Stimulated activated naive B cell treated with anti-CD40 and anti-IgM and Interleukin-4, amounts not matched to agents 10 μg/mL and 1 μg/mL and 100 μg/mL, for 72 hours (primary cell): ENCODE measurements around the gene CORIN.

Experiments
- ATAC-seq, 2 donors: fragments of 150-1000 bp; cut with Tn5 transposase; replicated peaks; 2 replicates each; pipeline ENCODE4 v1.10.0; 2021; ENCODE audit warnings: moderate library complexity in 1 of 2
- DNase-seq: peaks from one replicate; pipeline ENCODE4 v3.0.0; 2021
- H3K27ac Mint-ChIP-seq: one replicate; pipeline ENCODE4 v1.8.0; 2022; ENCODE audit warnings: mild to moderate bottlenecking, mixed read lengths
- H3K27me3 Mint-ChIP-seq, 2 donors: one replicate each; pipeline ENCODE4 v1.8.0; 2022; ENCODE audit warnings: mixed read lengths in 2 of 2
- H3K36me3 Mint-ChIP-seq, 2 donors: one replicate each; pipeline ENCODE4 v1.8.0; 2022; ENCODE audit warnings: mixed read lengths in 2 of 2, mild to moderate bottlenecking in 1 of 2
- H3K4me1 Mint-ChIP-seq, 2 donors: one replicate each; pipeline ENCODE4 v1.8.0; 2022; ENCODE audit warnings: mixed read lengths in 2 of 2, mild to moderate bottlenecking in 1 of 2
- H3K4me3 Mint-ChIP-seq, 2 donors: one replicate each; pipeline ENCODE4 v1.8.0; 2022; ENCODE audit warnings: mild to moderate bottlenecking in 2 of 2, mixed read lengths in 2 of 2, moderate library complexity in 1 of 2
- H3K9me3 Mint-ChIP-seq, 2 donors: one replicate each; pipeline ENCODE4 v1.8.0; 2022; ENCODE audit warnings: mixed read lengths in 2 of 2, mild to moderate bottlenecking in 1 of 2

Gene CORIN

DNA sequence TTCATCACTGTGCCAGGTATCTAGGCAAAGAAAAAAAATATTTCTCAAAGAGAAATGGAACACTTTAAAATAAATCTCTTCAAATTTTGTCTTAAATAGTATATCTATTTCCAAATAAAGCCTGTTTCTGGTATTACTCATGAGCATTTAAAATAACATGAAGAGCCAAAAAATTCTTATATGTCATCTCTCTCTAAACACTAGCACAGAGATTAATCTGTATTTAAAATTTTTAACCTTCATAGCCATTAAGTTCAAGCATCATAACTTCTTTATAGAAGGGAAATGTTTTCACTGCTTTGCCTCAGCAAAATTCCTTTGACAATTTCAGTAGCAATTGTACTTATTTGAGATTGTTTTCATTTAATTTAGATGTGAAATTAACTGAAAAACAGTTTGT is 5.1 kb upstream of the CORIN start:
- H3K27ac Mint-ChIP-seq: no peak overlapping the region
- H3K9me3 Mint-ChIP-seq: no peaks in the 10 kb centered on the region
- ATAC-seq (no peak), DNase-seq (no peak)
- H3K27me3 Mint-ChIP-seq: peaks cover 0 to 1% of the 10 kb centered on the region in 2 donors
- H3K4me3 Mint-ChIP-seq: no peak overlapping the region
- H3K36me3 Mint-ChIP-seq: peaks cover 28 to 33% of the 10 kb centered on the region in 2 donors
- peaks cover 3% of the 10 kb centered on the region in 2 donors for H3K4me1 Mint-ChIP-seq

DNA sequence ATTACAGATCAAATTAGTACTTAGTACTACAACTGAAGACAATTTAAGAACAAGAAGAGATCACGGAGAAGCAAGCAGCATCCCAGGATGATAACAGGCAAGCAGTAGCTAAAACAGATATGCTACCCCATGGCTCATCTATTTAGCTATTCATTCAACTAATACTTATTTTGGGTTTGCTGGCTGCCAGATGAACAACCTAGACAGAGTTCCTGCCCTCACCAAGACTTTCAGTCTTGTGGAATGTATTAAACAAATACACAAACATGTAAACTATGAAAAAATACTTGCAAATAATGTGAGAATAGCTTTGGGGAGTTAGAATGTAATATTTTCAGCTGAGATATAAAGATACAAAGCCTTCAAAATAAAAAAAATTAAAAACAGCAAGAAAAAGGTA is 2.4 kb upstream of the CORIN start:
- ATAC-seq: no peak
- Mint-ChIP-seq H3K4me1 (peaks cover 10 to 20% of the 10 kb centered on the region in 2 donors), H3K27ac (no peak overlapping the region), H3K4me3 (no peak overlapping the region), H3K27me3 (peaks cover 12 to 26% of the 10 kb centered on the region in 2 donors), H3K9me3 (no peaks in the 10 kb centered on the region), H3K36me3 (peaks cover 17% of the 10 kb centered on the region in 2 donors)
- no peak for DNase-seq

DNA sequence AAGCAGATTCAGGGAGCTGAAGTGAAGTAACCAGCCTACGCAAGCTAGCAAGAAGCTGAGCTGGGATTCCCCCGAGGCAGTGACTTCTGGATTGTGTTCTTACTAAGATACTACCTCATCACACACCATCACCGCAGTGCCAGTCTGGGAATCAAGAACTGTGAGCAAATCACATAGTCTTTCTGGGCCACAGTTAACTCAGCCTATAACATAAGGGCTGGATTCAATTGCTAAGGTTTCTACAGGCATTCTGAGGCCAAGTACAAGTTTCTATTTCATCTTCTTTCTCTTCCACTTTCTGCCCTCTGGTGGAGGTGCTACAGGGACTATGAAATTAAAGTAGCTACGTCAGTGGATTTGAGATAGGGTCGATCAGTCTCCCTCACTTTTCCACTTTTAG is 1.4 kb upstream of the CORIN start:
- peaks cover 10 to 20% of the 10 kb centered on the region in 2 donors for H3K4me1 Mint-ChIP-seq
- no peaks in the 10 kb centered on the region for H3K9me3 Mint-ChIP-seq
- H3K4me3 Mint-ChIP-seq: no peak overlapping the region
- H3K36me3 Mint-ChIP-seq: peaks cover 13 to 14% of the 10 kb centered on the region in 2 donors
- DNase-seq: peak; percentile 18
- H3K27ac Mint-ChIP-seq: no peak overlapping the region
- peaks cover 18 to 32% of the 10 kb centered on the region in 2 donors for H3K27me3 Mint-ChIP-seq
- peak; percentile 22 to 62 for ATAC-seq

DNA sequence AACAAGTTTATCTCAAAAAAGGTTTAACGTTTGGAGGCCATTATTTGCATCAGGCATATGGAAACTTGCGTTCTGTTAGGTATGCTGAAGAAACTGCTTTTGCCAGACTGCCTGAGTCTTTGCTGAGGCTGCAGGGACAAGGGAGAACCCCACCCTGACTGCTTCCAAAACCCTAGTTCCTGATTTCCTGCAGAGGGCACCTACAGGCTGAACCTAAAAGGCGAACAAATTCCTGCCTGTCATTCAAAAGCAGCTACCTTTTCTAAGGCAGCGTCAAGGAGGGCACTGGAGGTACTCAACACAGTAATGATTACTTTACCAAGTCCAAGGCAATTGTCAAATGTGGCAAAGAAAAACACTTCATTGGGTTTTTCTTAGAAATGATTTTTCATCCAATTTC is 578 bp upstream of the CORIN start:
- Mint-ChIP-seq H3K27ac (no peak overlapping the region), H3K27me3 (peaks cover 26 to 40% of the 10 kb centered on the region in 2 donors), H3K9me3 (no peaks in the 10 kb centered on the region), H3K4me1 (peaks cover 10 to 20% of the 10 kb centered on the region in 2 donors), H3K36me3 (peaks cover 5% of the 10 kb centered on the region in 2 donors), H3K4me3 (no peak overlapping the region)
- ATAC-seq: no peak
- DNase-seq: no peak

DNA sequence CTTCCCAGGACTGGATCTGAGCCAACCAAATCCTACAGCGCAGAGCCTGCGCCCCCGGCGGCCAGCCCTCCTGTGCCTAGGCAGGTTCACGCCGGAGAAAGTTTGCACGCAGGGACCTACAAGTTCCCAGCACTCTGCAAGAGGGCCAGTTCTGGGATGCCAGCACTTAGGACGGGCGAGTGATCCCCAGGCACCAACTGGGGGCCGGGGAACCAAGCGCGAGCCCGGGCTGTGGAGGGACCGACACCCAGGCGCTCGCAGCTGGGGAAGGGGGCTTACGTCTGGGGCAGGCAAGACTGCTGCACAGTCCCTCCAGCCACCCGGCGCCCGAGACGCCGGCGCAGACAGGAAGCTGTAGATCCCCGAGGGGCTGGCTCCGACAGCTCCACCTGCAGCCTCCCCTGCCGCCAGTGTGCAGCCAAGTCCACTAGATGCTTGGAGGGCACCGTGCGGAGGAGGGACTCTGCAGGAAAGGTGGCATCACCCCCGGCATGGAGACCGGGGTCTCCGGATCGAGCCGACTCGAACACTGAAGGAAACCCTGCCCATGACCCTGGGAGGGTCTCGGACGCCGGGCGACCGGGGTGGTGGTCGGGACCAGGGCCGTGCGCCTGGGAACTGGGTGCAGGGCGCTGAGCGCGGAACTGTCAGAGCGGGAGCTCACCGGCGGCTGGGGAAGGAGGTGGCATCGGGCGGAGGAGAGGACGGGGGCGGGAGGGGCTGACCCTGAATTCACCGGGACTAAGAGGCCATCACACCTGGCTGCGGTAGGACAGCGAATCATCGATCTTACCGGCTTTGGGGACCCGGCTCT is 566 bp downstream of the CORIN start:
- Mint-ChIP-seq H3K27ac (peak overlapping the region; percentile 63), H3K36me3 (peaks cover under 1 to 1% of the 10 kb centered on the region in 2 donors), H3K27me3 (peaks cover 37 to 51% of the 10 kb centered on the region in 2 donors), H3K9me3 (peaks cover 0 to 4% of the 10 kb centered on the region in 2 donors), H3K4me3 (peak overlapping the region; percentile 87 to 92), H3K4me1 (peaks cover 10 to 20% of the 10 kb centered on the region in 2 donors)
- DNase-seq (peak; percentile 47), ATAC-seq (peak; percentile 78 to 81)

DNA sequence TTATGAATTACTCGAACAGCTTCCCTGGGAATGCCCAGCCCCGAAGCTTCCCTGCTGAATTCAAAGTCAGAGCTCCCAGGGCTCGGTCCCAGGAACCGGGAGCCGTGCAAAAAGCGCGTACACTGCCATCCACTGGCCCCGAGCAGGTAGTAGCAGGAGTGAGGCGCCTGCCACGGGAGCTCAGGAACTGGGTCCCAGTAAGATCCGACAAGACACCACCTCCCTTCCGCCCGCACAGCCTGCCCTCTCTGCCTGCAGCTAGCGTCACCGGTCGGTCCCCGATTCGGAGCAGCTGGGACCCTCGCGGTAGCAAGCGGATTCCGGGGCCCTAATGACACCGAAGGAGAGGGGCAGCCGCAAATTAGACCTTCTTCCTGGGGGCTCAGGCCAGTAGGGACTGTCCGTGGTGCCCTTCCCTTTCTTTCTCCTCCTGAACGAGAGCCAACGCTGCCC is 1.2 kb downstream of the CORIN start:
- Mint-ChIP-seq H3K27me3 (peaks cover 41 to 58% of the 10 kb centered on the region in 2 donors), H3K27ac (peak overlapping the region; percentile 63), H3K36me3 (no peaks in the 10 kb centered on the region), H3K4me1 (peaks cover 10 to 20% of the 10 kb centered on the region in 2 donors), H3K9me3 (peaks cover 0 to 4% of the 10 kb centered on the region in 2 donors), H3K4me3 (peak overlapping the region; percentile 87 to 92)
- peak; percentile 76 for ATAC-seq
- peak; percentile 28 for DNase-seq

DNA sequence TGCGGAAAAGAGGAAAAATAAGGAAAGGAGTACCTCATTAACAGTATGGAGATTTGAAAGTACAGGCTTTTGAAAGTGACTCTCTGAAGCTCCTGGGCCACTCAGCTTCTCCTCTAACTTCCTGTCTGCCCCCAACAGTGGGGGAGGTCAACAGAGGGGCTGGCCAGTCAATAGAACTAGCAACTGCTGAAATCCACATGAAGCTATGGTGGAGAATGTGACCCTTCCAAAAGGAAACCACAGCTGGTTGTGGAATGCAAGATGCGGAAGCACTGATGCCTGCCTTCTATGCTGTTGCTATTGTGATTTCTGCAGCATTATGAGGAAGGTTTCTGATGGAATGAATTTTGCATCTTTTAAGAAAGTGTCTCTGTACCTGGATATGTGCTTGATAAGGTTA is 2.4 kb downstream of the CORIN start:
- peaks cover 0 to 4% of the 10 kb centered on the region in 2 donors for H3K9me3 Mint-ChIP-seq
- DNase-seq (no peak), ATAC-seq (no peak)
- peaks cover 10 to 20% of the 10 kb centered on the region in 2 donors for H3K4me1 Mint-ChIP-seq
- no peak overlapping the region for H3K4me3 Mint-ChIP-seq
- no peak overlapping the region for H3K27ac Mint-ChIP-seq
- peaks cover 43 to 60% of the 10 kb centered on the region in 2 donors for H3K27me3 Mint-ChIP-seq
- H3K36me3 Mint-ChIP-seq: no peaks in the 10 kb centered on the region

DNA sequence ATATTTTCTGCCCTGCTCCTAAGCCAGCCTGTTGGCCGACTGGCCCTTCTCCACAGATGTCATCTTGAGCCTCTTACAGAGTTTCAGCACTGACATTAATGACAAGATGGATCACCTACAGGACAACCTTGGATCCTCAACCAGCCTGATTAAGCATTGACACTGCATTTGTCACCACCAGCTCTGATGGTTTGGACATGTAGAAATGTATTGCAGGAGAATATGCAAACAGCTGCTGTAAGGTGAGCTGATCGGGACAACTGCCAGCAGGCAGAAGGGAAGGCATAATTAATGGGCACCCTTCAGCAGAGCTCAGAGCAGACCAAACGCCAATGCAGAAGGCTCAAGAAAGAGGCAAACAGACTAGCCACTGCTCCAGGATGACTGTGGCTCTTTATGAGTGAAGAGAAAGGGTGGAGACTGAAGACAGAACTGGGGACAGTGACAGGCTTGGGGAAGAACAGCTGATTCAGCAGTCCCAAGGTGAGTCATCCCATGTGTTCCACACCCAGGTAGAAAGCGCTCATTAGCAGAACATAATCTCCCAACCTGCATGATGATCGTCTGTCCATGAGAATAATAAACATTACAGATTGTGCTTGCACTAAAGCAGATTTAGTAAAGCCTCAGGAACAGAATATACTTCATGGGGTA is 6.7 kb downstream of the CORIN start:
- Mint-ChIP-seq H3K27me3 (peaks cover 41 to 43% of the 10 kb centered on the region in 2 donors), H3K27ac (no peak overlapping the region), H3K4me1 (peaks cover 0 to 2% of the 10 kb centered on the region in 2 donors), H3K36me3 (no peaks in the 10 kb centered on the region), H3K4me3 (no peak overlapping the region), H3K9me3 (peaks cover 0 to 4% of the 10 kb centered on the region in 2 donors)
- DNase-seq: no peak
- ATAC-seq: no peak

DNA sequence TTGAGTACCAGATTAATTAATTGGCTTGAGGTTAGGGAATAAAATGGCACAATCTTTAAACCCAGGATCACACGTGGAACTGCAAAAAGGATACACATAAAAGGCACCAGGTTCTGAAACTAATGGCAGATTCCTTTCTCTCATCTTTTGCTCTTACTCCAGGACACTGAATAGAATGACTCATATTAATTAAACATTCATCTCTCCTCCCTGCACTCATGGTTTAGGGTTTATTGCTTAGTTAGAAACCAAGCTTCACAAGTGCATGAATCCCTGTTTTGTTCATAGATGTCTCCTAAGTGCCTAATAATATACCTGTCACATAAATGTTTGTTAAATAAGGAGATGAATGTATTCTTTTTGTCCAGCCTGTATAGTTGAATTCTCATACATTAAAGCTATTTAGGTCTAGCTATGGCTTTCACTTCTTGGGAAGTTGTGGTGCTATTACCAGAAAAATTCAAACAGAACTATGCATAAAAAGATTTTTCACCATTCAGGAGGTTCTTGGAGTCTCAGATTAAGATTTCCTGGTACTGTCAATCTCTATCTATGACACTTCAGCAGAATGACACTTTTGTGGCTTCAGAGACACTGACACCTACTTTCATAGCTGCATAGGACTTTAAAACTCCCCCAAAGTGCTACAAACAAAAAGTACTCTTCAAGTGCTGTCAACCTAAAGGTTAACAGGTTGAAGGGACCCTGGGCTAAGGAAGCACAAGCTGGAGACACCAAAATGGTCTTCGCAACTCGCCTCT is 7.4 kb downstream of the CORIN start:
- peaks cover 36 to 40% of the 10 kb centered on the region in 2 donors for H3K27me3 Mint-ChIP-seq
- H3K27ac Mint-ChIP-seq: no peak overlapping the region
- no peaks in the 10 kb centered on the region for H3K4me1 Mint-ChIP-seq
- no peak for ATAC-seq
- DNase-seq: no peak
- H3K36me3 Mint-ChIP-seq: no peaks in the 10 kb centered on the region
- no peak overlapping the region for H3K4me3 Mint-ChIP-seq
- H3K9me3 Mint-ChIP-seq: peaks cover 0 to 4% of the 10 kb centered on the region in 2 donors

DNA sequence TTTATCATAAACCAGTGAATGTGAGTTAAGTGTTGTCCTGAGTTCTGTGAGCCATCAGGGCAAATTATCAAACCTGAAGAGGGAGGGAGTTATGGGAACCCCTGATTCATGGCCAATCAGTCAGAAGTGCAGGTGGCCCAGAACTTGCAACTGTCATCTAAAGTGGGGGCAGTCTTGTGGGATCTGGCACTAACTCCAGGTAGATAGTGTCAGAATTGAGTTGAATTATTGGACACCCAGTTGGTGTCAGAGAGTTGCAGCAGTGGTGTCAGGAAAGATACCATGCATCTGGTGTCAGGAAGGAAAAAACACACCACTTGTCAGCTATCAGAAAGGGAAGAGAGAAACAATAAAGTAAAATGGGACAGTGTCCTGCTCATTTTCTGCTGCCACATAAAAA is 8.4 kb downstream of the CORIN start:
- peaks cover 30 to 34% of the 10 kb centered on the region in 2 donors for H3K27me3 Mint-ChIP-seq
- no peaks in the 10 kb centered on the region for H3K4me1 Mint-ChIP-seq
- ATAC-seq: no peak
- DNase-seq: no peak
- no peak overlapping the region for H3K27ac Mint-ChIP-seq
- H3K4me3 Mint-ChIP-seq: no peak overlapping the region
- H3K9me3 Mint-ChIP-seq: peaks cover 0 to 4% of the 10 kb centered on the region in 2 donors
- H3K36me3 Mint-ChIP-seq: no peaks in the 10 kb centered on the region

DNA sequence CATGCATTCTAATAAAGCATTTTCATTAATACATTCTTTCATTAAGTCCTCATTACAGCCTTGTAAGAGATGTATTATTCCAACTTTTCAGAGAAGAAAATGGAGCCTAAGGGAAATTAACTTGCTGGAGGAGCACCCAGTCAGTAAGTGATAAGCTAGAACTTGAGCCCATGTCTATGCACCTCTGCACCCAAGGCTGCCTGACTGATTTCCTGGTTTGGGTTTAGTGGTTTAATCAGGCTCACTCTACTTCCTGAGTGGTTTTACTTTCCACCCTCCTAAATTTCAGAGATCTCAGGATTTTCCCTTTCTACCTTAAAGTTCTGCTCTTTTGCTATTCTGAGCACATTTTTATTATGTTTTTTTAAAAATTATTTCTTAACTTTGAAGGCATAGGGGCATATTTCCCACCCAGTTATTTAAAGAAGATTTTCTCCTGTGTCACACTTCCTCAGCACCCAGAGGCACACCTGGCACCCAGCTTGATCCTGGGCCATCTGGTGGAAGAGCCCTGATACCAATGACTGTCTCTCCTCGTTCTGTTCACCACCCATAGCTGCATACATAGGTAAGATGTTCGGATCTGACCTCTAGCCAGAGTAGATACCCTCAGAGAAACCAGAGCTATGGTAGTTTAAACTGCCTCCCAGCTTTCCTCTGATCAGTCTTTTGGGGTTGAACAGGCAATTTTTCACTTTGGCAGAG is 10.4 kb downstream of the CORIN start:
- H3K36me3 Mint-ChIP-seq: no peaks in the 10 kb centered on the region
- ATAC-seq: no peak
- H3K4me1 Mint-ChIP-seq: no peaks in the 10 kb centered on the region
- peaks cover 11 to 15% of the 10 kb centered on the region in 2 donors for H3K27me3 Mint-ChIP-seq
- no peak for DNase-seq
- no peaks in the 10 kb centered on the region for H3K9me3 Mint-ChIP-seq
- no peak overlapping the region for H3K4me3 Mint-ChIP-seq
- no peak overlapping the region for H3K27ac Mint-ChIP-seq

DNA sequence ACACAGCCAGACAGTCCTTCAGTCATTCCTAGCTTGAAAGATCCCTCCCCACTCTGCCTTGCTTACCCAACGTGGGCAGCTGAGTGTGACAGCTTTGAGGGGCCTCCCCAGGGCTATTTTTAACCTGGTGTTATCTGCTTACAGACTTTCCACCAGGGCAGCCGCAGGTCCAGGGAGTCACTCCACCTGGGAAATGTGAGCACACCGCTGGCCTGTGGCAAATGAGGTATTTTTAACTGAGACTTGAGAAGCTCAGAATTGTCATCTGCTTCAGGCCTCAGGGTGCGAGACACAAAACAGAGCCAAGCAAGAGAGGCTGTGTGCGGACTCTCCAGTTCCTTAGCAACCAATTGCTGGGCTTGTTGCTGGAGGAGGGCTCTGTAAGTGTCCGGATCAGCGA is 13.0 kb downstream of the CORIN start:
- Mint-ChIP-seq H3K36me3 (no peaks in the 10 kb centered on the region), H3K4me3 (no peak overlapping the region), H3K27ac (no peak overlapping the region), H3K9me3 (no peaks in the 10 kb centered on the region), H3K27me3 (peaks cover 0 to 8% of the 10 kb centered on the region in 2 donors), H3K4me1 (no peaks in the 10 kb centered on the region)
- DNase-seq: no peak
- peak in 1 of 2 donors; percentile 20 for ATAC-seq

DNA sequence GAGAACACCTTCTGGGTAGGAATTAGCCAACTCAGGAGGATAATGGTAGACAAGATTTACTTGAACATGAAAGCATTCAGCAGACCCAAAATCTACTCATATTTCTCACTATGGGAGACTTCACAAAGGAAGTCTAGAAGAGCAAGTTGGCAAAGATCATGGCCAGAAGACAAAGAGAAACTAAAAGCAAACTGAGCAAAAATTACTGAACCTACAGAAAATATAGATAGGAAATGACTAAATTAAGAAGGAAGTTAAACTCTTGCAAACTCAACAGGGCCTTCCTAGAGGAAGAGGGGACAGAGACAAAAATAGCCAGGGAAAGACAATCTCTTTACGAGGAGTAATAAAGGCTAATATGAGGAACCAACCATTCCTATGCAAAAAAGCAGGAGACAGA is 18.7 kb downstream of the CORIN start:
- Mint-ChIP-seq H3K36me3 (no peaks in the 10 kb centered on the region), H3K9me3 (no peaks in the 10 kb centered on the region), H3K4me3 (no peak overlapping the region), H3K27me3 (peaks cover 0 to 8% of the 10 kb centered on the region in 2 donors), H3K27ac (no peak overlapping the region), H3K4me1 (no peaks in the 10 kb centered on the region)
- DNase-seq: no peak
- no peak for ATAC-seq

DNA sequence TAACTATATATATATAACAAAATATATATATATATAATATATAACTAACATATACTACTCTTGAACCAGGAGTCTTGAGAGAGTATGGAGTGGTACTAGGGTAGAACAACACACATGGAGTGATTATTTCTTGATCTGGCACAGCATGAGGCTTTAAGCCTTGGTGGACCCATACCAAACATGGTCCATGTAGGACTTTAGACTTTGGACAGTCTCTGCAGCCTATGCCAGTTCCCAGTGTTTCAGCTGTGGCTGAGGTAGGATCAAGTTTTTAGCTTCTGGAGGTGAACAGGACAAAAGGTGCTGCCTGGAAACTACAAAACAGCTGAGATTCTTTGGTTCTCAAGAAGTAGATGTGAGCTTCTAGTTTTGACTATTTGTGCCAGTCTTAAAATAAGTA is 20.6 kb downstream of the CORIN start:
- ATAC-seq: no peak
- no peaks in the 10 kb centered on the region for H3K4me1 Mint-ChIP-seq
- H3K9me3 Mint-ChIP-seq: no peaks in the 10 kb centered on the region
- H3K27ac Mint-ChIP-seq: no peak overlapping the region
- H3K36me3 Mint-ChIP-seq: no peaks in the 10 kb centered on the region
- DNase-seq: no peak
- peaks cover 0 to 15% of the 10 kb centered on the region in 2 donors for H3K27me3 Mint-ChIP-seq
- no peak overlapping the region for H3K4me3 Mint-ChIP-seq
